AG04450 (cell line): ENCODE measurements around the gene SUPT7L. TPM values are rescaled to one million over a fixed set of nuclear protein-coding genes. Genes with fewer than 3 reads are reported as not detected.
"Not testable (repeated sequence)": the region's sequence is repeated elsewhere in the genome, so short reads cannot be mapped to it uniquely, and the experiment has no call there.

Experiments used
- CTCF ChIA-PET: fragments of 300-600, 350-600 bp; formaldehyde crosslinking; extraction: SDS; loops from one replicate; lab custom pipeline; 2022; ENCODE audit warnings: antibody characterized with exemption, inconsistent platforms; lab: Charles Lee
- POLR2A ChIA-PET: fragments of 350-600 bp; formaldehyde crosslinking; extraction: SDS; loops from one replicate; lab custom pipeline; 2021; ENCODE audit warnings: antibody characterized with exemption, inconsistent platforms; lab: Yijun Ruan, JAX
- DNase-seq: peaks from one replicate; pipeline ENCODE4 v3.0.0-alpha.2; 2011; ENCODE audit warnings: low read depth, low spot score
- H3K27ac ChIP-seq: one replicate; pipeline ENCODE4 v1.5.1; 2012; ENCODE audit warnings: low read depth, low read length, control low read depth
- H3K27me3 ChIP-seq: one replicate; pipeline ENCODE4 v1.6.0; 2012; ENCODE audit warnings: low read length; ENCODE audit not compliant: control insufficient read depth, insufficient read depth
- H3K4me3 ChIP-seq: 2 replicates; pipeline ENCODE4 v1.5.1; 2011; ENCODE audit warnings: mild to moderate bottlenecking, low read depth, low read length, control low read depth
- H3K9me3 ChIP-seq: 2 replicates; pipeline ENCODE4 v1.5.1; 2012; ENCODE audit warnings: low read length; ENCODE audit not compliant: control insufficient read depth, insufficient read depth
- CTCF ChIP-seq: IDR thresholded peaks from 2 replicates; pipeline ENCODE4 v1.5.1; 2011; ENCODE audit warnings: low read depth, low read length, control low read depth, inconsistent platforms
- polyA plus RNA-seq: library from polyadenylated mRNA; depleted of rRNA; stranded (reverse); fragments of >200 nt; gene quantifications from 2 replicates; pipeline ENCODE4 v1.2.3, GENCODE V29; 2011

SUPT7L gene
- polyA plus RNA-seq, 1 experiment = 46.7 TPM

GRCh38 chr2:27636766-27637165 lies 26.6 kb downstream of the SUPT7L start:
- CTCF ChIA-PET = no interaction called here

GRCh38 chr2:27634291-27634690 lies 29.1 kb downstream of the SUPT7L start:
- ChIA-PET POLR2A (no interaction called here), CTCF (no interaction called here)

More at GRCh38 chr2:27636766-27637165, 26.6 kb downstream of the SUPT7L start:
- Histone ChIP-seq H3K9me3 (no peaks in the 10 kb centered on the region), H3K27me3 (no peaks in the 10 kb centered on the region), H3K4me3 (no peak overlapping the region), H3K27ac (no peak overlapping the region)
- DNase-seq = no peak
- POLR2A ChIA-PET = no interaction called here
- no peak for TF ChIP-seq CTCF

GRCh38 chr2:27630257-27630656 lies 33.2 kb downstream of the SUPT7L start:
- POLR2A ChIA-PET, DNase-seq, H3K9me3 ChIP-seq, H3K4me3 ChIP-seq, H3K27ac ChIP-seq, H3K27me3 ChIP-seq: not testable (repeated sequence)
- CTCF ChIA-PET = interaction anchor here (1.1 kb wide), 1 partner anchor 310 kb away, joined by 3 read pairs; no protein-coding TSS in a partner anchor

More at GRCh38 chr2:27634291-27634690, 29.1 kb downstream of the SUPT7L start:
- no peak for DNase-seq
- H3K27ac ChIP-seq = no peak overlapping the region
- no peak for TF ChIP-seq CTCF
- no peaks in the 10 kb centered on the region for H3K27me3 ChIP-seq
- H3K9me3 ChIP-seq = no peaks in the 10 kb centered on the region
- H3K4me3 ChIP-seq = no peak overlapping the region

DNA sequence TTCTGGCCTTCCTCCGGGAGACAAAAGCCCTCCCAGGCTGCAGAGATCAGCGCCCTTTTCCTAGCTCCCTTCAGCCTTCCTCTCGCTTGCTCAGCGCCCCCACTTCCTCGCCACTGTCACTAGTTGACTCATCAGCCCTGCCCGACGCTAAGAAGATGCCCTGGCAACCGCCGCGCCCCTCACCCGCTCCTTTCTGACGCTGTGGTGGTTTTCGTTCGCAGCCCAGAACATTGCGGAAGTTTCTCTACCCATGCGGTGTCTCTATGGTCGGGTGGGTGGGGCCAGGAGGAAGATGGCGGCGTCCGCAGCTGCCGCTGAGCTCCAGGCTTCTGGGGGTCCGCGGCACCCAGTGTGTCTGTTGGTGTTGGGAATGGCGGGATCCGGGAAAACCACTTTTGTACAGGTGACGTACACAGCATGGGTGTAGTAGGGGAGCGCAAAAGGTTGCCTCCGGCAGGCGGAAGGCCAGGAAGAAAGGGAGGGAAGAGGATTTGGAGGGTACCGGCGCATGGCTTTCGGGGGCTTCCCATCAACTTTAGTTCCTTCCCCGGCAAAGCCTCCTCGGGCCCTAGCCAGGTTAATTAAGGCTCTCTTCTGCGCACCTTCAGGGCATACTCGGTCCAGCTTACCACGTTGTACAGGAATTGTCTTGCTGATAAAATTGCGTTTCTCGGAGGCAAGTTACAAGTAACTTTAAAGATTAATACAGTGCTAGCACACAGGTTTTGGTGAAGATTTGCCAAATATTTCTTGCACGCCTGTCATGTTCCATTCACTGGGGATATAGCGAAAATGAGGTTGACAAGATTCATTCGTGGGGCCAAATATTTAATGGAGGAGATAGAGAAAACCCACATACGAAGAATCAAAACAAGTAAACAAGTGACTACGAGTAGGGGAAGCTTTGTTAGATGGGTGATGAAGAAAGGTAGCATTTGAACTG lies 34.4 kb downstream of the SUPT7L start, which contains the start of the genes CCDC121 and GPN1:
CCDC121 (minus strand) TSS at position 246 of the 943 bp plus-strand sequence. CDS start 1,213 bp downstream, outside the sequence.
GPN1 (plus strand) TSS at position 284 of the 943 bp plus-strand sequence; CDS start at position 293, 9 bp downstream.
- DNase-seq = peak; percentile 77
- H3K4me3 ChIP-seq = peak within 1 kb of the TSS; percentile 97
- no peaks in the 10 kb centered on the region for H3K27me3 ChIP-seq
- POLR2A ChIA-PET = interaction anchor here (0.6 to 2.2 kb wide), 8 partner anchors 34 to 272 kb away, joined by 3 to 10 read pairs (median 4); partner anchors contain the start of genes GTF3C2, NRBP1, PPM1G and SLC4A1AP
- CTCF ChIA-PET = interaction anchor here (0.6 to 0.8 kb wide), 2 partner anchors 42 to 54 kb away, joined by 3 read pairs; no protein-coding TSS in a partner anchor
- TF ChIP-seq CTCF = no peak
- H3K27ac ChIP-seq = peak within 1 kb of the TSS; percentile 89
- H3K9me3 ChIP-seq = no peaks in the 10 kb centered on the region

GRCh38 chr2:27627963-27628766 lies 35.2 kb downstream of the SUPT7L start:
- no peaks in the 10 kb centered on the region for H3K9me3 ChIP-seq
- no peak for TF ChIP-seq CTCF
- peak overlapping the region; percentile 97 for H3K4me3 ChIP-seq
- H3K27me3 ChIP-seq = no peaks in the 10 kb centered on the region
- ChIA-PET POLR2A (interaction anchor here (0.7 to 2.2 kb wide), 7 partner anchors 35 to 271 kb away, joined by 3 to 10 read pairs (median 4); partner anchors contain the start of genes GTF3C2, NRBP1, PPM1G and SLC4A1AP), CTCF (interaction anchor here (0.8 kb wide), 1 partner anchor 55 kb away, joined by 3 read pairs; no protein-coding TSS in a partner anchor)
- peak; percentile 61 for DNase-seq
- H3K27ac ChIP-seq = peak overlapping the region; percentile 89

GRCh38 chr2:27626921-27627320 lies 36.5 kb downstream of the SUPT7L start:
- POLR2A ChIA-PET, H3K4me3 ChIP-seq, H3K27me3 ChIP-seq, DNase-seq, H3K9me3 ChIP-seq, CTCF ChIA-PET: not testable (repeated sequence)
- peak overlapping the region; percentile 13 for H3K27ac ChIP-seq

- CTCF ChIA-PET, H3K27me3 ChIP-seq: not testable (repeated sequence)
These were observed 37.1 kb downstream of the SUPT7L start for GRCh38 chr2:27626323-27626722.

More at GRCh38 chr2:27626323-27626722, 37.1 kb downstream of the SUPT7L start:
- H3K9me3 ChIP-seq, H3K4me3 ChIP-seq, H3K27ac ChIP-seq, POLR2A ChIA-PET, DNase-seq: not testable (repeated sequence)
